AG04449 (cell line): Measurements from ENCODE around the gene TRIM6.

Experiments used
- CTCF ChIA-PET: fragments of 350-600 bp; formaldehyde crosslinking; extraction: SDS; loops from one replicate; lab custom pipeline; 2021; ENCODE audit warnings: antibody characterized with exemption; lab: Yijun Ruan, JAX
- POLR2A ChIA-PET: fragments of 400-600, 350-600 bp; formaldehyde crosslinking; extraction: SDS; loops from one replicate; lab custom pipeline; 2020; ENCODE audit warnings: antibody characterized with exemption, inconsistent platforms; lab: Yijun Ruan, JAX
- DNase-seq: peaks from one replicate; pipeline ENCODE4 v3.0.0-alpha.2; 2010; ENCODE audit warnings: low read depth, low spot score
- H3K4me3 ChIP-seq: 2 replicates; pipeline ENCODE4 v1.5.1; 2011; ENCODE audit warnings: low read depth, mild to moderate bottlenecking, control low read depth, low read length
- CTCF ChIP-seq: IDR thresholded peaks from one replicate; pipeline ENCODE4 v1.5.1; 2011; ENCODE audit warnings: mild to moderate bottlenecking, moderate library complexity, low read length, control low read depth, inconsistent platforms; ENCODE audit not compliant: insufficient read depth; ENCODE audit errors: missing control alignments

The TRIM6 gene

GRCh38 chr11:5596607-5597201, at the start of gene TRIM6:
Gene TRIM6, plus strand, starts transcription at chr11:5596637. Its CDS starts 261 bp downstream, at chr11:5596898.
- no peak for DNase-seq
- POLR2A ChIA-PET = interaction anchor here (1.1 to 1.2 kb wide), 3 partner anchors 9 to 232 kb away, joined by 3 read pairs; no protein-coding TSS in a partner anchor
- CTCF ChIA-PET = interaction anchor here (1.0 kb wide), 1 partner anchor 76 kb away, joined by 3 read pairs; no protein-coding TSS in a partner anchor
- peak within 1 kb of the TSS; percentile 65 for H3K4me3 ChIP-seq
- no peak for TF ChIP-seq CTCF

GRCh38 chr11:5547982-5548381, 48.5 kb upstream of the TRIM6 start:
- no peak for DNase-seq
- ChIA-PET POLR2A (no interaction called here), CTCF (no interaction called here)
- no peak overlapping the region for H3K4me3 ChIP-seq
- no peak for TF ChIP-seq CTCF

GRCh38 chr11:5548440-5548839, 48.0 kb upstream of the TRIM6 start, which contains the start of gene OR52H1:
Gene OR52H1, minus strand, starts transcription at chr11:5548540. Its CDS starts 3,035 bp downstream, at chr11:5545505.
- no peak for DNase-seq
- no peak for TF ChIP-seq CTCF
- H3K4me3 ChIP-seq = no peak within 1 kb of the TSS
- ChIA-PET CTCF (interaction anchor here (1.0 kb wide), 1 partner anchor 72 kb away, joined by 3 read pairs; no protein-coding TSS in a partner anchor), POLR2A (no interaction called here)

- TF ChIP-seq CTCF = no peak
- no peak overlapping the region for H3K4me3 ChIP-seq
- DNase-seq = peak; percentile 40
- POLR2A ChIA-PET = no interaction called here
- CTCF ChIA-PET = no interaction called here
Observed at GRCh38 chr11:5550440-5551095, 45.9 kb upstream of the TRIM6 start.

- ChIA-PET CTCF (interaction anchor here (0.7 to 1.4 kb wide), 4 partner anchors 11 to 77 kb away, joined by 3 to 7 read pairs (median 4); partner anchors contain the start of gene UBQLN3), POLR2A (no interaction called here)
- DNase-seq = no peak
- no peak for TF ChIP-seq CTCF
- no peak overlapping the region for H3K4me3 ChIP-seq
Observed at GRCh38 chr11:5553343-5553742, 43.1 kb upstream of the TRIM6 start.

GRCh38 chr11:5556596-5557188, 39.7 kb upstream of the TRIM6 start:
- ChIA-PET CTCF (interaction anchor here (1.5 kb wide), 1 partner anchor 80 kb away, joined by 4 read pairs; no protein-coding TSS in a partner anchor), POLR2A (no interaction called here)
- DNase-seq = no peak
- no peak overlapping the region for H3K4me3 ChIP-seq
- no peak for TF ChIP-seq CTCF
